HG02840 (cell line): ENCODE measurements around the gene SNRPA1.

Experiments used
- ATAC-seq: cut with Tn5 transposase; IDR thresholded peaks from one replicate; pipeline ENCODE4 v1.9.1; 2021; ENCODE audit warnings: mild to moderate bottlenecking, moderate library complexity, moderate number of reproducible peaks; ENCODE audit not compliant: unreplicated experiment, low FRiP score

The SNRPA1 gene

DNA sequence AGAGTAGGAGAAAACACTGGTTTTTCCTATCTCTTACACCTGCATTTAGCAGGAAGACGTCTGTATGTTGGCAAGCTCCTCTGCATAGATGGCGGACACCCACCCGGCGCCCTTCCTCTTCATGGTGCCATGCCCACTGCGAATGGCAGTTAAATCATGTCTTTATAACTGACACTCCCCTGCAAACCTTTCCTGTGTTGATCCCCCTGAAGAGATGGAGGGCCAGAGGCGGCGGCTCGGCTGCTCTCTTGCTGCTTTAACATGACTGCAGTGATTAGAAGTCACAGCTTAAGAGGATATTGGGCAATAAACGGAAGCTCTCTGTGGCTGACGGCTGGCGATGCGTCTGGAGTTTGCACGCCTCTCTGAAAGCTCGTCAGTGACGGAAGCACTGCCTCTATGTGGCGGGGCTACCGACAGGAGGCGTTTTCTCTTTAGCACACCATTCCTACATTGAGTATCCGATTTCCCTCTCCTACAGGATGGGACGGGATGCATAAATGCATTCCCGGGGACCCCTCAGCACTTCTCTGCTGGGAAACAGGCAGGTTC lies 25.5 kb upstream of the SNRPA1 start:
- ATAC-seq, result no peak

DNA sequence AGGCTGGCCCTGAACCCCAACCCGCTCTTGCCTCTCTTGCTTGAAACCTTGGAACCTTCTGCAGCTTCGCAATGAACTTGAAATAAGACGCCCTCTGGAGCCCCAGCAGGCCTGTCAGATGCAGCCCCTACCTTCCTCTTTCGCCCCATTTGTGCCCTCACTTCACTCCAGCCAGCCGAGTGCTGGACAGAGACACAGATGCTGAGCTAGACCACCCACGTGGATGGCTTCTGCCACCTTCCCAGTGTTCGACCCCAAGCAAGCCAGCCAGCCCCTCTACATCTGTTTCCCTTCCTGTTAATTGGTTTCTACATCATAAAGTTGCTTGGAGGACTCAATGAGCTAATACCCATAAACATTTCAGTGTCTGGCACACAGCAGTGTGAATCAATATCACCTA lies 23.8 kb upstream of the SNRPA1 start:
- ATAC-seq, result no peak

DNA sequence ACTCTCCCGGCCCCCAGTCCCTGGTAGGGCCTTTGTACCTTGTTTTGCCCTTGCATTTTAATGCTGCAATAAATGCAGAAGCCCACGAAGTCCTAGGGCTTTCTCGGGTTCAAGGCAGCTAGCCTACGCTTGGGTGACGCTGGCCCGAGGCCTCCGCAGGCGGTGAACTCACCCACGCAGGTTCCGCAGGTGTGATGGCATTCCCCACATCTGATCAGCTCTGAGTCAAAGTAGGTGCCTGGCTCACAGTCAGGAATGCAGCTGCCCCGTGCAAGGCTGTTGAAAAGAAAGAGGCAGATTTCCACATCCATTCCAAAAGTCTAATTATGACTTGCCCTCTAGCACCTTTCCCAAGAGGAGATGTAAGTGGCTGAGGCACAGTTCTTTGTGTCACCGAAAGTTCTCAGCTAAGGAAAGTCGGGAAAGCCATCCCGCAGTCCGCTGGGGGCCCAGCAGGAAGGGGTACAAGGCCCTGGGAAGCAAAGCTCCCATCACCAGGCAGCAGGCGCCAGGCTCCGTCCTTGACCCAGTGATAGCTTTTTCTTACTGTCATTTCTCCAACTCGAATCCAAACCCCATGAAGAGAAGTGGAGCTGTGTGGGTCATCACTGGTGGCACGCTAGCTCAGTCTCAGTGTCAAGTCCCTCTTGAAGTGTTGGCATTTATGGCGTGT lies 23.2 kb upstream of the SNRPA1 start:
- ATAC-seq, result no peak

DNA sequence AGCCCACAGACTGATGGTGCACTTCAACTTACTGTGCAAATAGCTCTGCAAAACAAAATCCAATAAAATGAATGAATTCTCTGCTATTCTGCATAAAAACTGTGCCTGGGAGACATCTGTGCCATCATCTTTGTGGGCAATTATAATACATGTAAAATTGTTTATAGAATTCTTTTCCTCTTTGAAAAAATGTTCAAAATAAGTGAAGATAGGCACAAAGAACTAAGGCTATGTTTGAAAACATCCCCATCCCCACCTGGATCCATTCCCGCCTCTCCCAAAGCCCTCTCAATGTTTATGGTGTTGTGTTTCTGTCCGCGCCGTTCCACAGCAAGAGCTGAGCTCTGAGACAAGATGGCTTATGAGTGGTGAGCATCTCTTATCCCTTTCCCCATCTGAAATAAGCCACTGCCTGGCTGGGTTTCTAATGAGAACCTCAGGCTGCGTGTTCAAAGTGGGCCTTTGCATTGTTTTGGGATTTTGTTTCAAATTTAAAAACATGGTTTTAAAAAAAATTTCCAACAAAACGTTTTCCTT lies 22.4 kb upstream of the SNRPA1 start:
- no peak for ATAC-seq

DNA sequence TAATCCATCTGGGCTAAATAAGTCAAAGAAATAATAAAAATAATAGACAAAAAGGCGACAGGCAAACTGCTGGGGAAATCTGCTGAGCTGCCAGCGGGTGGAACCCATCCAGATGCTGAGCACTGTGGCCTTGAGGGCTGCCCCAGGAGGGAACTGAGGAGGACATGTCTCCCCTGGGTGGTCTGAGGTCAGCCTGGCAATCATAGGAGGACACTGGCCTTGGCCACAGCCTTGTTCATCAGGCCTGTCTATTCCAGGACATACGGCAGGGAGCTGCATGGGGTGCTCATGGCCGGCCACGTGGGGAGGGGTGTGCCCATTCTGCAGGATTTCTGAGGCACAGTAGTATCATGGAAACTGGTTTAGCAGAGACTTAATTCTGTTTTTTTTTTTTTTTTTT lies 21.5 kb upstream of the SNRPA1 start:
- ATAC-seq, result no peak

DNA sequence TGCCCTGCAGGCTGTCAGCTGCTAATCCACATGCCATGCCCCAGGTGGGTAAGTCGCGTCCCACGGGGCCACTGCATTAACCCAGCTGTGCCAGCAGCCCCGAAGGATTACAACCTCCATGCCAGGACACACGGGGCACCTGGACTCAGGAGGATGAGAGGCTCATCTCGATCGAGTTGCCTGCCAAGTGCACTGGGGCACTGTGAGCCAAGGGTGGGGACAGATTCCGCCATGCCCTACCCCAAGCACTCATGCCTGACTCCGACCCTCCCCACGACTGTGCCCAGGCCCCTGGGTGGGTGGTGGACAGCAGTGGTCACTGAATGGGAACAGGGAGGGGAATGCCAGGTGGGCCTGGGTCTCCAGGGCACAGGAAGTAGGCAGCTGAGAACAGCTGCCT lies 20.7 kb upstream of the SNRPA1 start:
- ATAC-seq, result no peak

DNA sequence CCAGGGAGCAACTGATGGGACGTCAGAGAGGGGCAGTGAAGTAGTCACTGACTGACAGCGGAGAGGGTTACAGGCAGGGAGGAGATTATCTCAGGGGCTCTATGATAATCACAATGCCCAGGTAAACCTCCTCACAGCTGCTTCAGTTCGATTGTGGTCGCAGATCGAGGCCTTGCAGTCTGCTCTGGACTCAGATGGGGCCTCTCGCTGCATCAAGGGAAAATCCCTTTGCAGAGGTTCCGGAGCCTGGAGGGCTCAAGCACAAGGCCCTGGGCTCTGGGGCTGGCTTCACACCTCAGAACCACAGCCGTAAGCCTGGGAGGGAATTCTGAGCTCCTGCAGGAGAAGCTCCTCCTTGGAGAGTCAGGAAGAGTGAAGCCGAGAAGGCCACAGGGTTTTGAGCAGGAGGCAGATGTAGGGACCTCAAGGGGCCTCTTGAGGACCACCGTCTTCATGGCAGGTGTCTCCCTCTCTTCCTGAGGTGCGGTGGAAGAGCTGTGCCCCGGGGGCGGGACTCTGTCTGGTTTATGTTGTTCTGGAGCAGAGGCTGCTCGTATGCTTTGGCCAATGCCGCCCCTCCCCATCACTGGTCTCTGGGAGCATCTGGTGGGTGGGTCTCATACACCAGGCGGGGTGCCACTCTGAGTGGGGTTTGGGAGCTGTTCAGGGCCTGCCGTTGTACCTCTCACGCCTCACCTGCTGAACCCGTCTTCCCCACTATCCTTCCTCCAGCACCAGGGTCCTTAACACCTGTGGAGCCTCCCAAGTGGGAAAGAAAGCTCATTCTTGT lies 19.5 kb upstream of the SNRPA1 start:
- ATAC-seq, result no peak

DNA sequence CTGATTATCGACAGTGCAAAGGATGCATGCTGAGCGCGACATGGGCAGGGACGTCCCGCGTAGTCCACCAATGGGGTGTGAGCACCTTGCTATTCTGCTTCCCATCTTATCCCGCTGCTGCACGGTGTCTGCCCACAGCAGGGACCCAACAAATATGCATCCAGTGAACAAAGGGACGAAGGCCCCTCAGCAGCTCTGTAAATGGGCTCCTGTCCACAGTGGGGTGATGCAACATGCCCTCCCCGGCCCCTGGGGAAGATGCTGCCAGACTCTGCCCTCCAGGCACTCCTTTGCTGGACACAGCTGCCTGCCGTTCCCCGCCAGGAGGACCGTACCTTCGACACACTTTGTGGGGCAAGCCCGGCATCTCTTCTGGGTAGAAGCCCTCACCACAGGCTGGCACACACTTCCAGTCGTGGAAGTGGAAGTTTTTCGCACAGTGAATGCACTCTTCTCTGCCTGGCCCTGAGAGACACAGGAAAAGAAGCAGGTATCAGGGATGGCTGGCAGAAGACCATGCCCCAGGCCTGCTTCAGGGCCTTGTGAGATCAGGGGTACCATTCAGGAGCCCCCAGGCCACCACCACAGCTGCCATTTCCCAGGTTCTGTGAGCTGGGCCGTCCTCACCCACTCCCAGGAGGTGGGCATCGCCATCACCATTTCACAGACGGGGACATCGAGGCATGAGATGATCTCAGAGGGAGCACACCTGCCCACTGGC lies 18.2 kb upstream of the SNRPA1 start:
- no peak for ATAC-seq

DNA sequence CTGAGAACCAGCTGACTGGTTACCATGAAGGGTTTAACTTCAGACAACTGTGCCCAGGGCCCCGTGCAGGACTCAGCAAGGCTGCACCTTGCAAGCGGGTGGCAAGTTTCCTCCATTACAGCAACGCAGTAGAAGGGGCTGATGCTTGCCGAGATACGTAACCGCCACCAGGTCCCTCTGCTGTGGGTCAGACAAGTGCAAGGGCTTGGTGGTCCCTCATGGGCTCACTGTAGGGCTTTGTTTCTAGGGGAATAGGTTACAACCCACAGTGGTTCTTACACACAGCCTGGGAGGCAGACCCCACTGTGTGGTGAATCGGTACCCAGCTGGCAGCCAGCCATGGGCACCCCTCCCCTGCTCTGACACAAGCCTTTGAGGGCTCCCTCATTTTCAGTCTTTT lies 15.5 kb upstream of the SNRPA1 start:
- no peak for ATAC-seq

DNA sequence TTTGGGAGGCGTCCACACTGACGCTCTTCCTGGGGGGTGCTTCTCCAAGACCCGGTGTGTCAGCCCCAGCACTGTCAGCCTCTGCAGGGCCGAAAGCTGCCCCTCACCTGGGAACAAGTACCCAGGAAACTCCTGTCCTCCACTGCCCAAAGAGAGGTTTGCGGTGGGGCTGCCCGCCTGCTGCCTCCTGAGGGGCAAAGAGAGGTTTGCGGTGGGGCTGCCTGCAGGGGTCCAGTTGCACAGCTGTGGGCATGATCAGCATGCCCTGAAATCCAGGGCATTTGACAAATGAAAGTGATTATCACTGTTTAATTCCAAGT lies 15.1 kb upstream of the SNRPA1 start:
- ATAC-seq, result no peak

DNA sequence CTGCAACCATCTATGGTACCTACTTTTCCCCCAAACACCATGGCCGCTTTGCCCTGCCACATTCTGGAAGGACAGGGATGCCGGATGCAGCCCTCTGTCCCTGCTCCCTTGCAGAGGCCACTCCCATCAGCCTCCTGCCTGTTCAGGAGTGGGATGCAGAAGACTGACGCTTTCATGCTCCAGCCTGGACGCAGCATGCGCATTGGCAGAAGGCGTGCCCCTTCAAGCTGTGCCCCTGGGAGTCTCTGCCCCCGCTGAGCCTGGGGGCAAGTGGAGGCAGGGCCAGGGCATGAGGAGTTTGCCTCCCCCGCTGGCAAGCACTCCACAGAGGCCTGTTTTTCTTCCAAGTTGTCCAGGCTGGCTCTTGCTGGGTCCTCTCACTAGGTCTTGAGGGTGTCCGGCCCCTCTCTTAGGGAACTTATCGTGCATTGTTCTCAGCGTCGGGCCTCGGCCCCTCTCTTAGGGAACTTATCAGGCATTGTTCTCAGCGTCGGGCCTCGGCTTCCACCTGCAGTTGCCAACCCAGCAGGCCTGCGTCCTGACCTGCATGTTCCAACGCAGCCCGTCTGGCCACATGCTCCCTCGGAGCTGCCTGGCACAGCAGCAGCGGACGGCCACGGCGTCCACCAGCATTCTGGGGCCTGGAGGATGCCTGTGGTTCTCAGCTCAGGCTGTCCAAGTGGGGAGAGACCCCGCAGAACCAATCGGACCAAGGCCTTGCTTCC lies 14.6 kb upstream of the SNRPA1 start:
- ATAC-seq, result no peak

DNA sequence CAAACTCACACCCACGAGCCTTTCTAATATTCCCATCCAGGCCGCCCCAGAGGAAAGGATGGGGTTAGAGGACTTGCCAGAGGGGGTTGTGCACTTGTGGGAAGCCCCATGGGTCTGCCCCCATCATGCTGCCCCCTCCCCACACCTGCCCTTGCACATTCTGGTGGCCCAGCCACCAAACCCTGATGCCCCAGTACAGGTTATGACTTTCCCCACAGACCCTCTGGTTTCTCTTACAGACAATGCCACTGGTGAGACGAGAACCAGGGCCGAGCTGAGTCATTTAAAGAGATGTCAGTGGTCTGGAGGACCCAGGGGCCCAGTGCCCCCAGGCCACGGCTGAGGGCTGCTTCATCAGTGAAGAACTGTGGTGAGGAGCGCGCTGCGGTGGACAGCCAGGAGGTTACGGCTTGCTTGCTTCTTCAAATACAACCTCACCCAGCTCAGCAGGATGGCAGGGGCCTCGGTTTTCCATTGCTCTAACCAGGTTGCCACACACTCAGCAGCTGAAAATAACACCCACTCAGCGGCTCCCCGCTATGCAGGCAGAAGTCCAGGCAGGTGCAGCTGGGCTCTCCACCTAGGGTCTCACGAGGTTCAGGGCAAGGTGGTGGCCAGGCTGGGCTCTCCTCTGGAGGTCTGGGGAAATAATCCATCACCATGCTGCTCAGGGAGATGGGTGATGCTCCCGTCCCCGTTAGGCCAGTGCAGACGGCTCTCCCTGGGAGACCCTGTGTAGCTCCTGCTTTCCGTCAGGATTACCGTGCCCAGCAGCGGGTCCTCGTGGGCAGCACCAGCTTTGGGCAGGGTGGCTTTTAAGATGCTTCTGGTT lies 13.8 kb upstream of the SNRPA1 start:
- ATAC-seq, result no peak

DNA sequence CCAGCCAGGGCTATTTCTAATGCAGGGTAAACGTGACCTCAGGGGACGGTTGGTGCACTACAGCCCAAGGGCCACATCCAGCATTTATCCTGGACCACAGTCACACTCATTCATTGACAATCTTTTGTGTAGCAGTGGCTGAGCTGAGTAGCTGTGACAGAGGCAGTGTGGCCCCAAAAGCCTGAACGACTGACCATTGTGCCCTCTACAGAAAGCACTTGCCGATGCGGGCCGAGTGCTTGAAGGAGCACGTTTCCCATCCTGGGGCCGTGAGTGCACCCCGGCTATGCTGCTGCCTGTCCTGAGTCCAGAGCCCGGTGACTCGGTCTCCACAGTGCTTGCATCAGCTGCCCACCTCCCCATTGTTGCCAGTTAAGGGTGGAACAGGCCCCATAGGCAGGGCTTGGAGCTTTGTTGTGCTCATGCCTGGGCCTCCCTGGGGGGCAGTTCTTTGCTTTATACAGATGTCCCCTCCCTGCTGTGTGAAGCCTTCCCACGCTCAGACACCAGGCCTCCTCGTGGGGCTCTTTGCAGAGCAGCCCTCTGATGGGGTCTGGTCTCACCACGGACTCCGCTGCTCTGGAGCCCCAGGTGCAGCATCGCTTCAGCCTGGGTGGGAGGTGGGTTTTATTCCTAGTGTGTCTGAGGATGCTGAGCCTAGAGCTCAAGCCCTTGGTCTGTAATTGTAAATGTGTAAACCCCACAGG lies 13.0 kb upstream of the SNRPA1 start:
- ATAC-seq, result no peak

DNA sequence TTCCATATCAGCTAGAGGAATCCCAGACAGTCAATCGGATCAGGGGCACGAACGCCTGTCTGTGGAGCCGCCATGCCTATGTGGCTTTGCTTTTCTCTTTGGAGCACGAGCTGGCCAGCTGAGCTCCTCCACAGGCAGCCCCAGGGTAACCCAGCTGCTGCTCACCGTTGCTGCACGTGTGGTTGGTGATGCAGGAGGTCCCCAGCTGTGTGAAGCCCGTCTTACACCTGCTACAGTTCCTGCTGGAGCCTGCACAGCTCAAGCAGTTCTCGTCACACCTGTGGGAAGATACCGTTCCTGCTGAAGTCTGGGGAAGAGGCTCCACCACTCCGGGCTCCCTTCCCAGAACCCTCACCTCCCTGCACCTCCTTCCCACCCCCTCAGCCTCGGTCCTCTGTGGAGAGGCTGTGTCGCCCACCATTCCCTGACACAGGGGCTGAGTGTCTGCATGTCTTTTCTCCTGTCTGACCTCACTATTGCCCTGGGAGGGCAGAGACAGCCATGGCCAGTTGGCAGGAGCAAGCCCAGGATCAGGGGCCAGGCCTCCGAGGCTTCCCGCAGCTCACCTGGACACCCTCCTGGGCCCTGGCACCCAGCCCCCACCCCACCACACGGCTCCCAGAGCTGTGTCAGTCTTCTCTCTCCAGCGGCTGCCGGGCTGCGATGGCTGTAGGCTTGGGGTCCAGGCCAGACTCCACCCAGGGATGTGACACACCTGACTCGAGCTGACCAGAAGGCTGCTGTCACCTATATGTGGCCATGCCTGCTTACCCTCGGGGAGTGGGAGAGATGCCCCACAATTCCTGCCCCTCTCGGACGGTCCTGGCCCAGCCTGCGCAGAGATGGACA lies 12.2 kb upstream of the SNRPA1 start:
- no peak for ATAC-seq

DNA sequence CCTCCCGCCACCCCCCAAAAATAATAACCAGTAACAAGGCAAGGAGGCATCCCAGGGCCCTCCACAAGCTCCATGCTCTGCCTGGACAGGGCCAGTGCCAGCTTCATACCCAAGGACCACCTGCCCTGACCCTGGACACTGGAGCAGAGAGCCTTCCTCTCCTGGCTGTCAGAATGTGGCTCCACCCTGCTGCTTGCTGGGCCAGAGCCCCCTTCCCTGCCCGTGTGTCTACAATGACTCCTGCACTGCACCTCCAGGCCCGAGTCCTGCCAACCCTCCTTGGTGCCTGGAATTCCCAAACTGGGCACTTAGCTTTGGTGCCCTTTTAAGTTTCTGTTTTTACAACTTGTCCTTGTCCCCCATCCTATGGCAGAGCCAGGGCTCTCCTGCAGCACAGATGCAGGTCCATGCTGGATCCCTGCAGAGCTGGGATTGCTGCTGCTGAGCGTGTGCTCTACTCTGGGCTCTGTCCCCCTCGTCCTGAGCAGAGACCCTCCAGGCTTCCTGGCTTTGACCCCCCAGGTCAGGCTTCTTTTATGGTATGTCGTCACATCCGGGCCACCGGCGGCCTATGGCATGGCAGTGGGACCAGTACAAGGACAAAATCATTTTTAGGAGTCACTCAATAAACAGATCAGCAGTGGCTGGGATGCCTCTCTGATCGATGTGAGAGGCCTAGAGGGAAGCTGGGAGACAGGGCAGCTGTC lies 11.4 kb upstream of the SNRPA1 start:
- no peak for ATAC-seq

DNA sequence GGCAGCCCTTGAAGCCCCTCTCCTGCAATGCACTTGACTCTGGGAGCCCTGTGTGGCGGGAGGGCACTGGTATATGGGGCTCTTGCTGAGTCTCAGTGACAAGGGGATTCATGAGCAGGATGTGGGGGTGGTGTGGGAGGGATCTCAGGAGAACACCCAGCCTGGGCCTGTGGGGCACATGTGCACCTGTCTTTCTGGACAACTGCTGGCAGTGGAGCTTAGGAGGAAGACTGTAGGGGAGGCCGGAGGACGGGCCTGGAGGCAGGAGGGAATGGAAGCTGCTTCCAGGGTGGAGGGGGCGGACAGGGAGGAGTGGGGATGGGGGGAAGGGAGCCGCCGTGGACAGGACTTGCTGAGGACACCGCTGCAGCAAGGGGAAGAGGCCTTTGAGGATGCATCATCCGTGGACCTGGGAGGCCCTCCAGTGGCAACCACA lies 10.8 kb upstream of the SNRPA1 start:
- ATAC-seq, result no peak

DNA sequence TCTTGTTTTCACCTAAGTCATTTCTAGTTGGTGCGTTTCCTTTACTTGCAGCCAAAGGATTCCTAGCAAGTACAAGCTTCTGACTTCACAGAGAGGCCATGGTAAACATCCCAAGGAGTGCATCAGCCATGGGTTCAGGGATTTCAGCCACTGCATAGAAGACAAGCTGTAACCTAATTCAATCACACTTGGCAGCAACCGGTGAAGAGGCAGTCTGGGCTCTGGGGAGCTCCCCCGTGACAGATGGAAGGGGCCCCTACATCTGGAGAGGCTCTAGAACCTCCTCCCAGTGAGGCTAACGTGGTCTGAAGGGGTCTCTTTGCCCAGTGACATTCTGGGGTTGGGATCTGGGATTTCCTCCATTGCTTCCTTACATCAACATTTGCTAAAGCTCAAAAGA lies 8.4 kb upstream of the SNRPA1 start:
- ATAC-seq, result no peak
